ENCODE results near the gene FGD6.

The FGD6 gene

GRCh38 chr12:95085612-95086011, 131.7 kb downstream of the FGD6 start:
- DNase-seq (ENCODE audit: low read depth, low spot score) = no peak

- no peak for DNase-seq (ENCODE audit: low read depth, low spot score)
Measured at GRCh38 chr12:95083938-95084337, 133.3 kb downstream of the FGD6 start.

- DNase-seq (ENCODE audit: low read depth, low spot score) = no peak
Measured at GRCh38 chr12:95083471-95083870, 133.8 kb downstream of the FGD6 start.

- no peak for DNase-seq (ENCODE audit: low read depth, low spot score)
Measured at GRCh38 chr12:95077341-95077740, 139.9 kb downstream of the FGD6 start.

- DNase-seq (ENCODE audit: low read depth, low spot score) = no peak
Measured at GRCh38 chr12:95074766-95075165, 142.5 kb downstream of the FGD6 start.

GRCh38 chr12:95073698-95074520, 143.4 kb downstream of the FGD6 start:
- DNase-seq (ENCODE audit: low read depth, low spot score) = no peak

- peak; percentile 79 for DNase-seq (ENCODE audit: low read depth, low spot score)
Measured at GRCh38 chr12:95072900-95073697, 144.2 kb downstream of the FGD6 start, which contains the start of gene NR2C1. Gene NR2C1, minus strand, starts transcription at chr12:95073618. Its CDS starts 6,234 bp downstream, at chr12:95067384.

GRCh38 chr12:95070378-95070777, 146.9 kb downstream of the FGD6 start:
- DNase-seq (ENCODE audit: low read depth, low spot score) = no peak

GRCh38 chr12:95066091-95066855, 151.0 kb downstream of the FGD6 start:
- DNase-seq (ENCODE audit: low read depth, low spot score) = no peak

GRCh38 chr12:95060951-95061350, 156.3 kb downstream of the FGD6 start:
- no peak for DNase-seq (ENCODE audit: low read depth, low spot score)

GRCh38 chr12:95059984-95060383, 157.3 kb downstream of the FGD6 start:
- DNase-seq (ENCODE audit: low read depth, low spot score) = no peak

- DNase-seq (ENCODE audit: low read depth, low spot score) = no peak
Measured at GRCh38 chr12:95057424-95057823, 159.8 kb downstream of the FGD6 start.

- DNase-seq (ENCODE audit: low read depth, low spot score) = no peak
Measured at GRCh38 chr12:95055057-95055456, 162.2 kb downstream of the FGD6 start.

GRCh38 chr12:95054206-95054605, 163.1 kb downstream of the FGD6 start:
- no peak for DNase-seq (ENCODE audit: low read depth, low spot score)

GRCh38 chr12:95051241-95051640, 166.0 kb downstream of the FGD6 start:
- no peak for DNase-seq (ENCODE audit: low read depth, low spot score)

GRCh38 chr12:95037906-95038305, 179.4 kb downstream of the FGD6 start:
- no peak for DNase-seq (ENCODE audit: low read depth, low spot score)

GRCh38 chr12:95034750-95035149, 182.5 kb downstream of the FGD6 start:
- no peak for DNase-seq (ENCODE audit: low read depth, low spot score)
